Activated CD4-positive, alpha-beta T cell treated with anti-CD3 and anti-CD28 coated beads, Interleukin-2, Interleukin-4, amounts not matched to agents 100 ng/mL and 50 ng/mL, durations not matched to agents 16 hours and 8 hours (primary cell): ENCODE data around the gene CIRBP.

Experiments used
- DNase-seq: peaks from one replicate; pipeline ENCODE4 v3.0.0-alpha.2; 2020; ENCODE audit warnings: low spot score

The CIRBP gene

GRCh38 chr19:1268226-1269064 lies 687 bp upstream of the CIRBP start:
- no peak for DNase-seq

DNA sequence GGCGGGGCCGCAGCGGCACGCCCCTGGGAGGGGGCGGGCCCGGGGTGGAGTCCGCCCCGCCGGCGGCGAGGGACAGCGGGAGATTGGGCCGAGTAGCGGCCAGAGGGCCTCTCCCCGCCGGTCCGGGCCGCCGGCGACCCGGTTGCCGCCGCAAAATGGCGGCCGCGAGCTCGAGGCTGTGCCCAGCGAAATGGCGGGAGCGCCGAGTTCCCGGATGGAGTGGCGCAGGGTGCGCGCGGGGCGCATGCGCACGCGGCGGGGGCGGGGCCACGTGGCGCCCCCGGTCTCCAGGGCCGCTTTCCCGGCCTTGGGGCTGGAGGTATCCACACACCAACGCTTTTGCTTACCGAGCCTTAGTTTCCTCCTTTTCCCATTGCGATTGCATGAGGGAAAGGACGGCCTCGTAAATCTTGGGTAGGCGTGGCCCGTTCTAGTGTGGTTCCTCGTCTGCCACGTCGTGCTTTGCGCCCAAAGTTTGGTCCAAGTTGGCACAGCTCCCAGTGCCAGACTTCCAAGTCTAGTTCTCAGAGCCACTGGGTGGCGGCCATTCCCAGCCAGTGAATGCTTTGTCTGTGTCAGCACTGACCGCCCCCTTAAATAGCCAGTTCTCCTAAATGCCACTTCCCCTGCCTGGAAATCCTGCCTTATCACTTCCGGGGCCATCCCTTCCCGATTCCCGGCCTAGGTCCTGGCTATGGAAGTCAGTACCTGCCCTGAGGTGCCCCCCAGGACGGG lies 513 bp downstream of the CIRBP start:
- peak; percentile 87 for DNase-seq

- peak; percentile 39 for DNase-seq
These were observed 1.2 kb downstream of the CIRBP start for GRCh38 chr19:1270213-1270853.

- DNase-seq, result no peak
These were observed 1.9 kb downstream of the CIRBP start for GRCh38 chr19:1270854-1271527.

DNA sequence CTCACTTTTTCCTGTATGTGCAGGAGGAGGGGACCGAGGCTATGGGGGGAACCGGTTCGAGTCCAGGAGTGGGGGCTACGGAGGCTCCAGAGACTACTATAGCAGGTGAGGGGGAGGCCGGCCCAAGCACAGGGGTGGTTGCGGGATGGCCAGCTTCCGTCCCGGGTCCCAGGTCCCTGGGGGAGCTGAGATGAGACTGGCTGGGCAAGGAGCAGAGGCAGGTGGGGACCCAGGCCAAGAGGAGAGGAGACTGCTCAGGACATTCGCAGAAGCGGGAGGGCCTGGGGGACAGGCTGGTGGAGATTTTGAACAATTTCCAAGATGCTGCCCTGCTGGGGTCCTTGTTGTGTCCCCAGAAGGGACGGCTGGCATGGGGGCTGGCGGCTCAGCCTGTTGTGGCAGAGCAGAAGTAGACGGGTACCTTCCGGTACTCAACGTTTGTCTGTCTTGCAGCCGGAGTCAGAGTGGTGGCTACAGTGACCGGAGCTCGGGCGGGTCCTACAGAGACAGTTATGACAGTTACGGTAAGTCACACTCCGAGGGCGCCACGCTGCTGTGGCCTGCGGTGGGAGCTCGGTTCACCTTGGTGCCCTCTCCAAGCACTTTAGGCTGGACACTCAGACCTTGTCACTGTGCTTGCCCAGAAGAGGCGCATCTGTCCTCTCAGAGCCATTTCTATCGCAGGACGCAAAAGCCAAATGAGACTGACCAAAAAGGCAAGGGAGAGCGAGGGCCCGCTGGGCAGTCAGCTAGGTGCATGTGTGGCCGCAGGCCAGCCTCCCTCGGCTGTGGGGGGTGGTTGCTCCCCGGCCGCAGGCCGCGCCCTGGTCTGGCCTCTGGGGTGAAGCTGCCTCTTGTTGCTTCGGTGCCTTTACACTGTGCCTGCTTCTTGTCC lies 2.6 kb downstream of the CIRBP start:
- DNase-seq, result no peak

DNA sequence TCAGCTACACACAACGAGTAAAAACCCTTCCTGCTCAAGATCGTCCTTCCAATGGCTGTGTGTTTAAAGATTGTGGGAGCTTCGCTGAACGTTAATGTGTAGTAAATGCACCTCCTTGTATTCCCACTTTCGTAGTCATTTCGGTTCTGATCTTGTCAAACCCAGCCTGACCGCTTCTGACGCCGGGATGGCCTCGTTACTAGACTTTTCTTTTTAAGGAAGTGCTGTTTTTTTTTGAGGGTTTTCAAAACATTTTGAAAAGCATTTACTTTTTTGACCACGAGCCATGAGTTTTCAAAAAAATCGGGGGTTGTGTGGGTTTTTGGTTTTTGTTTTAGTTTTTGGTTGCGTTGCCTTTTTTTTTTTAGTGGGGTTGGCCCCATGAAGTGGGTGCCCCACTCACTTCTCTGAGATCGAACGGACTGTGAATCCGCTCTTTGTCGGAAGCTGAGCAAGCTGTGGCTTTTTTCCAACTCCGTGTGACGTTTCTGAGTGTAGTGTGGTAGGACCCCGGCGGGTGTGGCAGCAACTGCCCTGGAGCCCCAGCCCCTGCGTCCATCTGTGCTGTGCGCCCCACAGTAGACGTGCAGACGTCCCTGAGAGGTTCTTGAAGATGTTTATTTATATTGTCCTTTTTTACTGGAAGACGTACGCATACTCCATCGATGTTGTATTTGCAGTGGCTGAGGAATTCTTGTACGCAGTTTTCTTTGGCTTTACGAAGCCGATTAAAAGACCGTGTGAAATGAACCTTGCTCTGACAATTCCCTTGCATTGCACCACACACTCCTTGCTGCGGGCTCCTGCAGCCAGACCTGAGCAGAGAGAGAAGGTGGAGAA lies 3.5 kb downstream of the CIRBP start:
- no peak for DNase-seq

DNA sequence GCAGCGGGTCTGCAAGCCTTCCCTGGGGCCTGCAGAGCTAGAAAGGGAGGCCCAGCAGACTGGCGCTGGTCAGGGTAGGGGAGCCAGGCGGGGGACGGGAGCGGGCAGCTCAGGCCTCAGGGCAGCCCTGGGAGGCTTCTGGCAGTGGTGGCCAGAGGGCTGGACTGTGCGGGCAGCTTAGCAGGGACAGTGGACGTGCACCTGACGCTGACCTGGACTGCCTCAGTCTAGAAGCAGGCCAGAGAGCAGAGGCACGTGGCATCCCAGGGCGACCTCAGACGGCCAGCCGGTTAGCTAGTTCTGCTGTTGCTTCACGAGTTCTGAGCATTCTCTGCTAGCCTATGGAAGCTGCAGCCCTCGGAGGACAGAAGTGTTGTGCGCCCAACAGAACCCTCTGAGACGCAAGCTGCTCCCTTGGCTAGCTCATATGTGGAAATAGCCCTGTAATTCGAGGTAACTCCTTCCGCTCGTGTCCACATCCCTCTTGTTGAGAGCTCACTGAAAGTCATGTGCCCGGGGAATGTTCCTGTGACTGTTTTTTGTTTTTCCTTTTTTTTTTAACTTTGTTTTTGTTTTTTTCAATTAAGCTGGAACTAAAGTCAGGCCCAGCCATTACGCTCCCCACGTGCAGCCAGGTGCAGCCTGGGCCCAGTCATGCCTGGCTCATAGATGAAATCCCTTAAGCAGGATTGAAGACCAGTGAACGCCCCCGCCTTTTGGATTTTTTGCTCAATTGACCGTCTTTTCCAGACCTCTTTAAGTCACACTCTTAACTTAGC lies 4.3 kb downstream of the CIRBP start:
- no peak for DNase-seq

- no peak for DNase-seq
These were observed 5.1 kb downstream of the CIRBP start for GRCh38 chr19:1274081-1274851.

- no peak for DNase-seq
These were observed 5.7 kb downstream of the CIRBP start for GRCh38 chr19:1274852-1275259.

GRCh38 chr19:1275260-1275975 lies 6.3 kb downstream of the CIRBP start, which contains the start of gene FAM174C:
Gene FAM174C (plus strand): TSS chr19:1275530. CDS start chr19:1275550, 20 bp downstream.
- DNase-seq, result peak; percentile 97

- no peak for DNase-seq
These were observed 7.0 kb downstream of the CIRBP start for GRCh38 chr19:1275976-1276627.

- peak; percentile 39 for DNase-seq
These were observed 7.5 kb downstream of the CIRBP start for GRCh38 chr19:1276628-1277022.

DNA sequence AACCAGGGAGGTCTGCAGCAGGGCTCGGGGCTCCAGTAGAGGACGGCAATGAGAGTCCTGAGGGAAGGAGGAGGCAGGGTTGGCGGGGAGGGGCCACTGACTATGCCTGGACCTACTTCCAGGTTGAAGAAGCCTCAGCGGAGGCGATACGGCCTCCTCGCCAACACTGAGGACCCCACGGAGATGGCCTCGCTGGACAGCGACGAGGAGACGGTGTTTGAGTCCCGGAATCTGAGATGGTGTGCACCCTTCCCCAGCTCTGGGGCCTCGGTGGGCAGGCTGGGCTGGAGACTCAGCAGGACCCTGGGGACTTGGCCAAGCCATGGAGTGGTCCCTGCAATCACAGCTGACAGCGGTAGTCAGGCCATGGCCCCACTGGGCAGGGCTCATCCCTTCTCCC lies 7.9 kb downstream of the CIRBP start:
- DNase-seq, result no peak

DNA sequence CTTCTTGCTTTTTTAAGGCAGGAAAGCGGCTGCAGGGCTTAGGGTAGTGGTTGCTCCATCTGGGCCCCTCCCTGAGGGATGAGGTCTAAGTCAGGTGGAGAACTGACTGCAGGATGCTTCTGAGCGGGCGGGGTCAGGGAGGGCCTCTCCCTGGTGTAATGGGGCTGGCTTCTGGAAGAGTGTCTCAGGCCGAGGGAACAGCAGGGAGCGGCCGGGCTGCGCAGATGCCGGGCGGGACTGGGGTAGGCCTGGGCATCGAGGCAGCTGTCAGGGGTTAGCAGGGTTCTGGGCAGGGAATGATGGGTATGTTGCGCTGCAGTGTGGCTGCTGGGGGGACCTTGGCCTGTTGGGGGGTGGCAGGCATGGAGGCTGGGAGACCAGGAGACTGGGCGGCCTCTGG lies 8.9 kb downstream of the CIRBP start:
- no peak for DNase-seq

DNA sequence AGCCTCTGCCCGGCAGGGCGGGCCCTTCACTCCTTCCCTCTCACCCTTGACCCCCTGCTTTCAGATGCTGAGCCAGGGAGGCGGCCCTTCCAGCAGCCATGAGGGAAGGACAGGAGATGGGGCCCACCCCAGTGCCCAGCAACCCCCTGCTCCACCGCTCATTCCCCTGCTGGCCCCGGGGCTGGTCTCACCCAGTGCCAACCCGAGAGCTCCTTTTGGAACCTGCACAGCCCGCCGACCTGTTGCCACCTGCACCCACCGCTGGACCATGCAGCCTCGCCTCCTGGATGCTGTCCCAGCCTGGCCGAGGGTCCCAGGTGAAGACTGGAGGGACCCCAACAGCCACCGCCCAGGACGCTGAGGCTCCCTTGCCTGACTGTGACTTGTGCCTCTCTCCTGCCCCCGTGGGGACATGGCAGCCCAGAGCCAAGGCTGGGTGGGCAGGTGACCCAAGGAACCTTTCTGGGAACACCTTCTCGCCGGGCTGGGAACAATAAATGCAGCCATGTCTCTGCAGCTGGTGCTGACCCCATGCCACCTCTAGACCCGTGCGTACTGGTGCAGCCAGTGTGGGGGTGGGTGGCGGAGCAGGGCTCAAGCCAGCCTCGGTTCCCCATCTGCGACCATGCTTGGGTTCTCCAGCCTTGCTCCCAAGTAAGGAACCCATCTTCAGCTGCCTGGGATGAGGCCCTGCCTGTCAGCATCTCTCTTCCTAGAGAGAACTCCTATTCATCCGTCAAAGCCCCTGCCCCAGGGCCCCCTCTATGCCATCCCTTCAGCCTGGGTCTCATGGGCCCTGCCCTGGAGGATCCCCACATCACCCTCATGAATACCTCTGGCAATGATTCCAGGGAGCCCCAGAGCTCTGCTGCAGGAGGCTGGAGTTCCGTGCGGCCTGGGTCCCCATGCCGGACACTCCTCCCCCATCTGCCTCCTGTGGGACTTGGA lies 9.9 kb downstream of the CIRBP start:
- DNase-seq, result no peak

DNA sequence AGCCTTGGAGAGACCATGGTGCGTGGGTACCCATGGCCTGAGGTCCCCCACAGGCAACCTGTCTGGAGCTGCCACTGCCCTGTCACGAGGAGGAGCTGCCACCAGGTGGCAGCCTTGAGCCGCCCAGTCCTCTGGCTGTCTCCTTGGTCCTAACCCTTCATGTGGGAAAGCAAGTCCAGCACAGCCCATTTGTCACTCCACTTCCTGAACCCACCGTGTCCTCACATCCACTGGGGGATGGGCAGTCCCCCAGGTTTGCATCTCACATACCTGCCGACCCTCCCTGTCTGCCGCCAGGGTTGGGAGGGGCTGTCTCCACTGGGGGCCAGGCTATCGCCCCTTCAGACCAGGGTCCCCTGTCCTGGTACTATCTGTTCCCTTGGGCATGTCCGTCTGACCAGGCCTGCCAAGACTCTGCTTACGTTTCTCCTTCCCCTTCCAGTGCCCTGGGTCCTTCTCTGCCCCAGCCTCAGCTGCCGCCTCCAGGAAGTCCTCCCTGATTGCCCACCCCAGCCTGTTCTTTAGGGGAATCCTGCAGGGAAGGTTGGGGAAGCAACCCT lies 10.7 kb downstream of the CIRBP start:
- peak; percentile 85 for DNase-seq
